NK-92 treated with Interleukin-12 subunit alpha and Interleukin-12 subunit beta, amount 100 ng/mL, for 24 hours (cell line): ENCODE measurements around the gene BEST2.
A peak's percentile ranks its signal among the peaks of the same experiment; 100 is the strongest.
"Not testable (repeated sequence)": the region's sequence is repeated elsewhere in the genome, so short reads cannot be mapped to it uniquely, and the experiment has no call there.

Experiments used
- DNase-seq: peaks from one replicate; lab custom pipeline; 2025; lab: John Stamatoyannopoulos, UW

Gene BEST2

DNA sequence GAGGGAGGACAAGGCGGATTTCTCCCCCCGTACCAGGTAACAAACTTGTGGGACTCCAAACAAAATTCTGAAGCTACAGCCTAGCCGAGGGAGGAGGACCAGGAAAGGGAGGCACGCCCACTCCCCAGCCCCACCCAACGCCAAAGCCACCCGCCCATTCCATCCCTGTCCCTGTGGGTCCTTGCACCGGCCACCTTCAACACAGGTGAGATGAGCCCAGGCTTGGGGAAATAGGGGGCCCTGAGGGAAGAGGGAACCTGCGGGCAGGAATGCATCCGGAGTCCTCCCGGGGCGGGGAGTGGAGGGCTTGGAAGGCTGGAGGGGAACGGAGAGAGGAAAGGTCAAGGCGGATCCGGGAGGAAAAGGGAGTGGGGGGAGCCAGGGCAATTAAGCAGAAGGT, at the start of gene BEST2:
TSS of gene BEST2 (plus strand) at position 157 of the 400 bp plus-strand sequence. CDS start 802 bp downstream, outside the sequence.
- no peak for DNase-seq

DNA sequence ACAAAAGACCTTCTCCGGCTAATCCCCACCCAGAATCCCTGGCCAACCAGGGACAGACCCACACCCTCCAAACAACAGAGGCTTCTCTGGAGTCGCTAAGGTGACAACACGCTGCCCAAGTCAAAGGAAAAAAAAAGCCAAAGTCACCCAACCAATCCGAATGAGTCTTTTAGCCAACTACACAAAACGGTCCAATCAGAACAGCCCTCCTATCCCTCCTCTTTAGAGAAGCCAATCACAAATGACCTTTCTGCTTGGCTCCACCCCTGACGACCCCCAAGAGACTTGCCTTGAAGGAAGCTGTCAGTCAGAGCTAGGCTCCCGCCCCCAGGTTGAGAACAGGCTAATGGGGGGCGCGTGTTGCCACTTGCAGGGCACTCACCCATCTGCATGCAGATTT, 48.5 kb upstream of the BEST2 start:
- no peak for DNase-seq

DNA sequence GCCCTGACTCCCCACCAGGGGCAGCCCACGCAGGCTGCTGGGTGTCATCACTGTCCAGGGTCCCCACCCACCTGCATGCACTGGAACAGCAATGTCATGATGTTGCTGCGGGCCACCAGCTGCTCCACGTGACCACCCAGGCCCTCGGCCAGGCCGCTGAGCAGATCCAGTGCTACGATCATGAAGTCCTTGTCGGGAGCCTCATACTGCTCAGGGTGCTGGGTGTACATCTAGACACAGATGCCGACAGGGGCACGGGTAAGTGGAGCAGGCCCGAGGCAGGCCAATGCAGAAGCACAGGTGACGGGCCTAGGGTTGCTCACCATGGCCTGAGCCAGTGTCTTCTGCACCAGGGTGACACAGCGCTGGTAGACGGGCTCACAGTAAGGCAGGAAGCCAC, 46.4 kb upstream of the BEST2 start:
- DNase-seq = no peak

DNA sequence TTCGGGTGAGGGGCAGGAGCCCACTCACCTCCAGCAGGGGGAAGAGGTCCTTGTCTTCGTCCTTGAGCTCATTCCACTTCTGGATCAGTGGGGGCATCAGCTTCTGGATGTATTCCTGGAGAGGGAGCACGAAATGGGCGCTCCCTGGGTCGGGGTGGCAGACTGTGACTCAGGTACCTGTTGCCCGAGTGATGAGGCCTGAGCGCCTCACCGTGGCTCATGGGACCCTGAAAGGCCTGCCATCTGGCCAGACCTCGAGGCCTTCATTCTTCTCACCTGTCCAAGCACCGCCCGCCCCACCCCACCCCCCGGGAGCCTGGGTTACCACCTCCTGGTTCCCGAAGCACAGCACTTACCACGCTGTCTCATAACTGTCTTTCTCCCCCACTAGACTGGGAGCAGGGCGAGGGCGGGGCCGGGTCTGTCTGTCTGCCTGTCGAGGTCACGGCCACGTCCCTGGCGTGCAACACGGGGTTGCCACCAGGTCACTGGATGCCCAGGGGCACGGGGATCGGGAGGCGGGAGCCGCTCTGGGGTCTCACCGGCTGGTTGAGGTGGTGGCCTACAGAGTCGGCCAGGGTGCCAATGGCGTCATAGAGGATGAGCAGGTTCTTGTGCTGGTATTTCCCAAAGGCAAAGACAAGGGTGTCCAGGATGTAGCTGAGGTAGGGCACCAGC, 45.8 kb upstream of the BEST2 start:
- DNase-seq = no peak

DNA sequence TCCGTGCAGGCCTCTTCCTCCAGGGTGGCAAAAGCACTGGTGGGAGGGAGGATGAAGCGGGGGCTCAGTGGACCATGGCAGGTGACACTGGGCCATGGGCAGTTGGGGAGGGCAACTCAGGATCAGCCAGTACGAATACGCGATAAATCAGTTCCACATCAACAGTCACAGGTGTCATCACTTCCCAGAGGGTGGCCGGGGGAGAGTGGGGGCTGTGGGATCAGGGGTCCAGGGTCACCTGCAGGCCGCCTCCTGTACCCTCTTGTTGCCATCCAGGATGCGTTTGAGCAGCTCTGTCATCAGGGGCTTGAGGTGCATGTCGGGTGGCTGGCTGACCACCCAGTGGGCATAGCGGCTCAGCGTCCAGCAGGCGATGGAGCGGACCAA, 45.3 kb upstream of the BEST2 start:
- no peak for DNase-seq

DNA sequence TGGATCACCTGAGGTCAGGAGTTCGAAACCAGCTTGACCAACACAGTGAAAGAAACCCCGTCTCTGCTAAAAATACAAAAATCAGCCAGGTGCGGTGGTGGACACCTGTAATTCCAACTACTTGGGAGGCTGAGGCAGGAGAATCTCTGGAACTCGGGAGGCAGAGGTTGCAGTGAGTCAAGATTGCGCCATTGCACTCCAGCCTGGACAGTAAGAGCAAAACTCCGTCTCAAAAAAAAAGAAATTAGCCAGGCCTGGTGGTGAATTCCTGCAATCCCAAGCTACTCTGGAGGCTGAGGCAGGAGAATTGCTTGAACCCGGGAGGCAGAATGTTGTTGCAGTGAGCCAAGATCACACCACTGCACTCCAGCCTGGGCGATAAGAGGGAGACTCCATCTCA, 43.0 kb upstream of the BEST2 start:
- no peak for DNase-seq

DNA sequence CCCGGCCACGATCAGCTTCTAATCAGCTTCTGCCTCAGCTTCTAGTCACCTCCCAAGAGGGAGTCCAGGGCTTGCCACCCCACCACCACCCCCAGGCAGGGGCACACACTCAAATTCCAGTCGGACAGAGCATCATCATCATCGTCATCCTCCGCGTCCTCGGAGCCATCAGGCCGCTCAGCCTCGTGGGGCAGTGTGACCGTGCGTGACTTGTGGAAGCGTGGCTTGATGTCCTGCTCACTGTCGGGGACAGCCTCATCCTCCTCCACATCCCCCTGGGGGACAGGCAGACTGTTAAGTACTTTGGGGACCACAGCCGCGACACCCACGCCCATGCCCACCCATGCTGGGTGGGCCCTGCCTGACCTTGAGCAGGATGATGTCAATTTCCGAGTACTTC, 40.4 kb upstream of the BEST2 start:
- DNase-seq = no peak

DNA sequence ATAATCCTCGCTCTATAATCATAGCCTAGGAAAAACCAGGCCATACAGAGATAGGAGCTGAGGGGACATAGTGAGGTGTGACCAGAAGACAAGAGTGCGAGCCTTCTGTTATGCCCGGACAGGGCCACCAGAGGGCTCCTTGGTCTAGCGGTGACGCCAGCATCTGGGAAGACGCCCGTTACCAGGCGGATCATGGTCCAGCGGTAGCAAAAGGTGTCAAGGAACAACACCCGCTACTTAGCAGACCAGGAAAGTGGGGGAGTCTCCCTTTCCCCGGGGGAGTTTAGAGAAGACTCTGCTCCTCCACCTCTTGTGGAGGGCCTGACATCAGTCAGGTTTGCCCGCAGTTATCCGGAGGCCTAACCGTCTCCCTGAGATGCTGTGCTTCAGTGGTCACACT, 39.5 kb upstream of the BEST2 start:
- not testable (repeated sequence) for DNase-seq

DNA sequence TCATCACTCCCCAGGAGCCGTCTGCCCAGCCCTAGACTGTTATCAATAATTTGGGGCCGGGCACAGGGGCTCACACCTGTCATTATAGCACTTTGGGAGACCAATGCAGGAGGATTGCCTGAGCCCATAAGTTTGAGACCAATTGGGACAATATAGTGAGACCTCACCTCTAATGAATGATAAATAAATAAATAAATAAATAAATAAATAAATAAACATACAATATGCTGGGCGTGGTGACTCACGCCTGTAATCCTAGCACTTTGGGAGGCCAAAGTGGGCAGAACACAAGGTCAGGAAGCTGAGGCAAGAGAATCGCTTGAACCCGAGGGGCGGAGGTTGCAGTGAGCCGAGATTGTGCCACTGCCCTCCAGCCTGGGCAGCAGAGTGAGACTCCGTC, 38.3 kb upstream of the BEST2 start:
- DNase-seq = not testable (repeated sequence)

DNA sequence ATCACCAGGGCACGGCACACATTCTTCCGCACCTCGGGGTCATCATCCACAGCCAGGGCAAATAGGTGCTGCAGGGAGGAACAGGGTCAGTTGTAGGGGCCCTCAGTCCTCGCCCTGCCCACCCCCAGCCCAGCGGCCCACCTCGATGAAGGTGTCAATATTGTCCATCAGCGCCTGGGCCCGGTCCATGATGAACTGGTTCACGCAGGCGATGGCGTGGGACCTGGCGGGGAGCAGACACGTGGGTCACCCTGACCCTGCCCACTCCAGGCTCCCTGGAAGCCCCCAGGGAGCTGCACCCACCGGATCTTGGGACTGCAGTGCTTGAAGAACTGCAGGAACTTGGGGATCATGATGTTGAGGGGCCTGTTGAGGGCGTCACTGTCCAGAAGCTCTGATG, 36.5 kb upstream of the BEST2 start:
- no peak for DNase-seq

DNA sequence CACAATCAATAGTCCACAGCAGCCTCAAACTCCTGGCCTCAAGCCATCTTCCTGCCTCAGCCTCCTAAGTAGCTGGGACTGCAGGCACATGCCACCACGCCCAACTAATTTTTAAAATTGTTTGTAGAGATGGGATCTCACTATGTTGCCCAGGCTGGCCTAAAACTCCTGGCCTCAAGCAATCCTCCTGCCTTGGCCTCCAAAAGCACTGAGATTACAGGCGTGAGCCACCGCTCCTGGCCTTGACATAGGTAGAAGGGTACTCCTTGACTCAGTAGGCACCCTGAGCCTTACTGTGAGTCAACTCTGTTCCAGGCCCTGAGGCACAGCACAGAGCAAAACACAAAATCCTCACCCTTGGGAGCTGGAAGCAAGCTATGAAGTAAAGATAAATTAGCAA, 35.7 kb upstream of the BEST2 start:
- no peak for DNase-seq

DNA sequence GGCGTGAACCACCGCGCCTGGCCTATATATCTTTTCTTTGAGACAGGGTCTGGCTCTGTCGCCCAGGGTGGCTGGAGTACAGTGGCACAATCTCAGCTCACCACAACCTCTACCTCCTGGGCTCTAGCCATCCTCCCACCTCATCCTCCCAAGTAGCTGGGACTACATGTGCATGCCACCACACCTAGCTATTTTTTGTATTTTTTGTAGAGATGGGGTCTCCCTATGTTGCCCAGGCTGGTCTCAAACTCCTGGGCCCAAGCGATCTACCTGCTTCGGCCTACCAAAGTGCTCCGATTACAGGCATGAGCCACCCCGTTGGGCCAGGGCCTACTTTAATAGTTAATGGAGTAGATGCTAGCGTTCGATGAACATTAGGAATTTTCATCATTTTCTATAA, 31.3 kb upstream of the BEST2 start:
- DNase-seq = no peak

DNA sequence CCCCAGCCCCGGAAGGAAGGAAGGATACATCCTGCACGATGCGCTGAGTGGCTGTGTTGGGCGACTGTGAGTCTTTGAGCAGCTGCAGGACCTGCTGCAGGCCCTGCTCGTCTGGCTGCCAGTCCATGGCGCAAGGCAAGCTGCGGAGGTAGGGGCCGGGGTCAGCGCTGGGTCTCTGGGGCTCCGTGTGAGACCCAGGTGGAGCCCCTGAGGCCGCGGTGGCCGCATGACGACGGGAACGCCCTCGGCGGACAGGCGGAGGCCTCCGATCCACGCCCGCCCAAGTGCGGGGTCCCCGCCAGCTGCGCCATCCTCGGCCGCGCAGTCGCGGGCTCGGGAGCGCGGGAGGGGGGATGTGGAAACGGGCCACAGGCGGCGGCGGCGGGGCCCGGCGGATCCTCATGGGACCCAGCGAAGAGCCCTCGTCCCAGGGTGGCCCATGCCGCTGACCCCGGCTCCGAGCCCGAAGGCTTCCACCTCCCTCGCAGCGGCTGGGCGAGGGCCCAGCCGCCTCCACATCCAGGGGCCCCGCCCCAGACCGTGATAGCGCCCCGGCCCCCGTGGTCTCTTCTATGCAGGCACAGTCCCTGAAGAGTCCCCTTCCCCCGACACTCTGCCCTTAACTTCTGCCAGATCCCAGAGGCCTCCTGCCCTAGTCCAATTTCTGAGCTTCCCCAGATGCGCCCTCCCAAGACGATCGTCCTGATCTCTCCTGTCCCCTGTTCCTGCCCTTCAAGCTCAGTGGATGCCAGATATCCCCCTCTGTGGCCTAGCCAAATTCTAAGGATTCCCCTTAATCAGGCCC, 30.5 kb upstream of the BEST2 start:
- no peak for DNase-seq

DNA sequence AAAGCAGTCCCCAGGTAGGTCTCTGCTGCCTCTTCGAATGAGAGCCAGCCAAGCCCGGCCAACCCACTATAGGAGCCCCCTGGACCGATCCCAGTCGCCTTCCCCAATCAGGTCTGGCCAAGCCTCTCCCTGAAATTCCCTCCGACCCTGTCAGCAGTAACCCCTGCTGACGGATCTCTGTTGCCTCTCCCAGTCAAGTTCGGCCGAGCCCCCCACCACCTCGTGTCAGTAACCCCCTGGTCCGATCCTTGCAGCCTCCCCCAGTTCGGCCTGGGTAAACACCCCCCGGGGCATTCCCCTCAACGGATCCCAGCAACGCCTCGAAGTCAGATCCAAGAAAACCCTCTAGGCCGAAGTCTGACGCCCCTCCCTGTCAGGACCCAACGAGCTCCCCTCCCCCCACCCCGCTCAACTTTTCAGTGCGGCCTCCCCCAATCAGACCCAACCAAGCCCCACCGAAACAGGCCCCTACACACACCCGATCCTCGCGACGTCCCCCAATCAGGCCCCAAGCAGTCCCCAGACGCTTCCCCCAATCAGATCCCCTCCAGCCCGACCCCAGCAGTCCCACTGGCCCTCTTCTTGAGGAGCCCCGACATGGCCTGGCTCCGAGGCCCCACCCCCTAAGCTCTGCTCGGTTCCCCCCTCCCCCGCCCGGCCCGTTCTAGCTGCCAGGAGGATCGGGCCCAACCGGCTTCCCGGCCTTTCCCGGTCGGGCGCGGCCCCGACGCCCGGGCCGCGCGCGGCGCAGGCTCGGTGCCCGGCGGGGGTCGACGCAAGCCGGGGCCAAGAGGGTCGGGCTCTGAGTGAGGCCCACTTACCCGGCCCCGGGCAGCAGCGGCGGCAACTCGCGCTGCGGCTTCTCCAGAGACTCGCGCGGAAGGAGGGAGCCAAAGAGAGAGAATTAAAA, 29.7 kb upstream of the BEST2 start:
- DNase-seq = peak; percentile 45

DNA sequence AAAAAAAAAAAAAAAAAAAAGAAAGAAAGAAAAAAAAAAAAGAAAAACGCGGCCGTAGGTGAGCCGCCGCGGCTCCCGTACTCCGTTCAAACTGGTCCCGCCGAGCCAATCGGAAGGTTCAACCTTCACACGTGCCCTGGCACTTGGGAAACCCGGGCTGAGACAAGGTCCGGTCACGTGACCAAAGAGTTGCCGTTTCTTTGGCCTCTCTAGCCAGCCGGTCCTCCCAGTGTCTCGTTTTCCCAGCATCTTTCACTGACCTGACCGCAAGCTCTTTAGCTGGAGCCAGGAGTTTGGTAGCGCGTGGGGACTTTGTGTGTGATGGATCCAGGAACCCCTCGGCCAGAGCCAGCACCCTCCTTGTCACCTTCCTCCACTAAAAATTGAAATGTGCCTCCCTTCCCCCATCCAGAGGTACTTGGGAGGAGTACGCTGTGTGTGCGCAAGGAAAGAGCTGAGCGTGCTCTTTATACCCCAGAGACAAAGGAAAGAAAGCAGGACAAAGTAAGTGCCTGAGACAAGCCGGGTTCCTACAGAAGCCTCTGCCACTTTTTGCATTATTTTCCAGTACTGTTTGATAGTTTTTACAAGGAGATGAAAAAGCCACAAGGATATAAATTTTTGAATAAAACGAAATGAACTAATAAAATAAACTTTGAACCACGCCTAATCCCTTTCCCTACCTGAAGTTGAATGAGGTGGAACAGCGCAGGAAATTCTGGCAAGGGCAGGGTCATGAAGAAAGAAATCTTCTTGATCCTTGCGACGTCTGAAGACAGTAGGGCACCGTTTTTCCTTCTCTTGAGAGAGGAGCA, 28.8 kb upstream of the BEST2 start:
- DNase-seq = peak; percentile 94

DNA sequence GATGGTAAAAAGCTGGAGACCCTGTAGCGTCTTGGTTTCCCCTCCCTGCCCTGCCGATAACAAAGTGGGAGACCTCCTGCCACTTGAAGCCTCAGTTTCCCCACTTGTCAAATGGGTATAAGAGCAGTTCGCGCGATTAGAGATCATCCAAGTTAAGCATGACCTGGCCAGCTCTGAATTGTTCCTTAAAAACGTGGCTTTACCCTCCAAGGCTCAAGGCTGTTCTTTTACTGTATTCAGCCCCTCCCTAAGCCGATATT, 28.3 kb upstream of the BEST2 start:
- DNase-seq = no peak

DNA sequence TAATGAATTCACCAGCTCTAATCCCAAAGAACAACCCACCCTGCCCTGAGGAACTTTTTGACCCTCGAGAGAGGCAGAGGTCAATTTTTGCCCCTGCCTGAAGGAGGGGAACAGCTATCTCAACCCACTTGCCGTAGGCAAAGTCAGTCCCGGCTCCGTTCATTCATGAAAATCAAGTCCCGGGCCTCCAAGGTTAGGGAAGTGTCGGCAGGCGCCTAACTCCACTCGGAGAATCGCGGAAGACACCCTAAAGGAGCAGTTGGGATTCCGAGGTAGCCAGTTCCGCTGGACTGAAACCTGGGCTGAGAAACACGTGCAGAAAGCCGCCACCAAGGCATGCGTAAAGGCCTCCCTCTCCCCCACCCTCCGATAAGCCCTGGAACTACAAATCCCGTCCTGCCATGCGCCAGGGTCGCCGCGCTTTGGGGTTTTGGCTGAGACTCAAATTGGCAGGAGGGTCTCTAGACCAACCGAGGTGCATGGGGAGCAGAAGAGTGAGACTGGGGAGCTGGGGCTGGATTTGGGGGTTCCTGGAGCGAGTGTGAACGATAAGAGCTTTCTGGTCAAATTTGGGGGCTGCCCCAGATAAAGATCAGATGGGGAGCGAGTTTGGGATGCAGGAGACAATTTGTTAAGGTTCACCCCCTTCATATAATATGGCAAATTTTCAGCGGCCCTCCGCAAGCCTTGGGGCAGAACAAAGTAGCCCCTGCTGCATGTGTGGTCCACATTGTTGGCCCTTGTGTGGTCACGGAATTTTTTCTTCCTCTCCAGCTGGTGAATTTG, 27.8 kb upstream of the BEST2 start, which contains the start of gene TNPO2:
TSS of gene TNPO2 (minus strand) at position 292 of the 786 bp plus-strand sequence. CDS start 2,955 bp downstream, outside the sequence.
- DNase-seq = peak; percentile 52

DNA sequence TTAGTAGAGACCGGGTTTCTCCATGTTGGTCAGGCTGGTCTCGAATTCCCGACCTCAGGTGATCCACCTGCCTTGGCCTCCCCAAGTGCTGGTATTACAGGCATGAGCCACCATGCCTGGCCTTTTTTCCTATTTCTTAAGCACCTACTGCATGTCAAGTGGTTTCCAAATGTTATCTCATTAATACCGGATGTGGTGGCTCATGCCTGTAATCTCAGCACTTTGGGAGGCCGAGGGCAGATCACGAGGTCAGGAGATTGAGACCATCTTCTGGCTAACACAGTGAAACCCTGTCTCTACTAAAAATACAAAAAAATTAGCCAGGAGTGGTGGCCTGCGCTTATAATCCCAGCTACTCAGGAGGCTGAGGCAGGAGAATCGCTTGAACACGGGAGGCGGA, 26.0 kb upstream of the BEST2 start:
- not testable (repeated sequence) for DNase-seq

DNA sequence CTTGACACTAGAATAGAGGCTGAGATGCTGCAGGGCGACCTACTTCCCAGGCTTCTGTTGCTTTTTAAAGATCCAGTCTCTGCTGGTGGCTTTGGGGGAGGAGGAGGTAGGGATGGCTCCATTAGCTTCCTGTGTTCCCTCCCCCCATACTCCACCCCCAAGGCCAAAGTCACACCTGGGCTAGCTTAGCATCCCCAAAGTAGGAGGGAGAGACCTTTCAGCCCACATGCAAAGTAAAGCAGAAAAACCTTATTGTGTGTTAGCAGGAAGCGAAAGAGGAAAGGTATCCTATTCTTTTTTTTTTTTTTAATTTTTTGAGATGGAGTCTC, 24.6 kb upstream of the BEST2 start:
- DNase-seq = no peak

DNA sequence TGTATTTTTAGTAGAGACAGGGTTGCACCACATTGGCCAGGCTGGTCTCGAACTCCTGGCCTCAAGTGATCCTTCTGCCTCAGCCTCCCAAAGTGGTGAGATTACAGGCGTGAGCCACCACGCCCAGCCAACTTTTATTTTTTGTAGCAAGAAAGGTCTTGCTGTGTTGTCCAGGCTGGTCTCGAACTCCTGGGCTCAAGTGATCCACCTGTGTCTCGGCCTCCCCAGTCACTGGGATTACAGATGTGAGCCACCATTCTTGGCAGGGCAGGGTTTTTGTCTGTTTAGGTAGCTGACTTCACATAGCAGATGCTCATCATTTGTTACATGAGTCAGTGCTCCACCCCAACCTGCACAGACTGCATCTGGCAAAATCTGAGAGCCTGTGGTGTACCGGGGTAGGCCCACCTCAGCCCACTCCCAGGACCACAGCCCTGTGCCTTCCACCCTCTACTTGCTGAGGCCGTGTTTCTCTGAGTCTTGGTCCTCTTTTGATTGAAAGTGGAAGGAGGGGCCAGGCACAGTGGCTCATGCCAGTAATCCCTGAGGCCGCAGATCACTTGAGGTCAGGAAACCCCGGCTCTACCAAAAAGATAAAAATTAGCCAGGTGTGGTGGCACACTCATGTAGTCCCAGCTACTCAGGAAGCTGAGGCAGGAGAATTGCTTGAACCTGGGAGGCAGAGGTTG, 23.7 kb upstream of the BEST2 start:
- no peak for DNase-seq

DNA sequence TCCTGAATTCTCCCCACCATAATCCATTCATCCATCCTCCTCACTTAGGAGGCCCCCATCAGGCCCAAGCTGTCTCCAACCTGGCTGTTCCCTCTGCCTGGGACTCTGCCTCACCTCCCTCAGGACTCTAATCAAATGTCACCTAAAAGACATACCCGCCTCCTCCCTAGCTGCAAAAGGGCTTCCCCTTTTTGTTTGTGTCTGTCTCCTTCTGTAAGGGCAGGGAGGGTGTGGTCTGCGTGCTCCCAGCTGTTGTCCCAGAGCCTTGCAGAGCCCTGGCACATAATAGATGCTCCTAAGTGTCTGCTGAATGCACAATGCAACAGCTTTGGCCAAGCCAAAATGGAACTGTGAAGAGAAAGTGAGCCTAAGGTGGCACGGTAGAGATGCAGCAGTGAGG, 21.5 kb upstream of the BEST2 start:
- DNase-seq = no peak
